Activated CD4-positive, alpha-beta memory T cell treated with anti-CD3 and anti-CD28 coated beads for 36 hours (primary cell): ENCODE measurements around the gene HHAT. TPM values are rescaled to one million over a fixed set of nuclear protein-coding genes. Genes with fewer than 3 reads are reported as not detected.
"Not testable (repeated sequence)": the region's sequence is repeated elsewhere in the genome, so short reads cannot be mapped to it uniquely, and the experiment has no call there.

Experiments used
- CTCF ChIA-PET: fragments of 350-600 bp; sonication (Branson Sonifier 250); formaldehyde crosslinking; loops from one replicate; lab custom pipeline; 2021; ENCODE audit warnings: antibody characterized with exemption, inconsistent platforms; lab: Charles Lee
- POLR2A ChIA-PET: fragments of 350-600 bp; sonication (Branson Sonifier 250); formaldehyde crosslinking; loops from one replicate; lab custom pipeline; 2021; ENCODE audit warnings: antibody characterized with exemption; lab: Charles Lee
- DNase-seq: peaks from one replicate; pipeline ENCODE4 v3.0.0-alpha.2; 2020
- H3K27ac Mint-ChIP-seq: one replicate; pipeline ENCODE4 v1.8.0; 2021; ENCODE audit warnings: mixed read lengths
- H3K27me3 Mint-ChIP-seq: one replicate; pipeline ENCODE4 v1.8.0; 2021; ENCODE audit warnings: mixed read lengths
- H3K36me3 Mint-ChIP-seq: one replicate; pipeline ENCODE4 v1.8.0; 2021; ENCODE audit warnings: mixed read lengths
- H3K4me1 Mint-ChIP-seq: one replicate; pipeline ENCODE4 v1.8.0; 2021; ENCODE audit warnings: low read depth, mixed read lengths
- H3K4me3 Mint-ChIP-seq: one replicate; pipeline ENCODE4 v1.8.0; 2021; ENCODE audit warnings: mild to moderate bottlenecking, mixed read lengths
- H3K9me3 Mint-ChIP-seq: one replicate; pipeline ENCODE4 v1.8.0; 2021; ENCODE audit warnings: mixed read lengths
- intact Hi-C: fragments of 100-400 bp; cut with micrococcal nuclease; formaldehyde crosslinking; loops from one replicate; pipeline ENCODE4 v1.15.1; 2023
- total RNA-seq, 2 experiments: library from RNA; stranded (reverse); gene quantifications; one replicate each; pipeline ENCODE4 v1.2.3, GENCODE V29; 2021

The HHAT gene
- total RNA-seq, 2 experiments from 2014 or later: 1.6 to 1.8 TPM

DNA sequence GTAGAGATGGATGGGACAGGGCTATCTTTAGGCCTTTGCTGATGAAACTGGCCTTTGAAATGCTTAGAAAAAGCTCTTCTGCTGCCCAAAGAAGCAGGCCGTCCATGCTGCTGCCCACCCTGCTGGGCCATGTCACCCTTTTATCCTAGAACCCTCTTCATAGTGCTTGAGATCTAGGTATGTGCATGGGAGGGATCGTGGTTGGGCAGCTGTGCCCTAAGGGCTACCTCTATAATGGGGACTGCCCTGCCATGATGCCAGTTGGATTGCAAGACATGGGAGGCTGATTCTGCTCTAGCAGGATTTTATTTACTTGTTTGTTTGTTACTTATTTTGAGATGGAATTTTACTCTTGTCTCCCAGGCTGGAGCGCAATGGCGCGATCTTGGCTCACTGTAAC lies 69.0 kb downstream of the HHAT start:
- ChIA-PET CTCF (interaction anchor here (0.6 to 9.6 kb wide), 5 partner anchors 17 to 65 kb away, joined by 4 to 88 read pairs (median 5); no protein-coding TSS in a partner anchor), POLR2A (interaction anchor here (0.6 to 4.0 kb wide), 2 partner anchors 24 to 49 kb away, joined by 3 to 53 read pairs; no protein-coding TSS in a partner anchor)
- intact Hi-C loops: loop anchor here (2.0 kb wide), 1 partner anchor 67 kb away; no protein-coding TSS in a partner anchor
- peaks cover 49% of the 10 kb centered on the region for H3K4me1 Mint-ChIP-seq
- H3K27me3 Mint-ChIP-seq: peaks cover 1% of the 10 kb centered on the region
- no peaks in the 10 kb centered on the region for H3K9me3 Mint-ChIP-seq
- no peak overlapping the region for H3K4me3 Mint-ChIP-seq
- DNase-seq: no peak
- peaks cover 1% of the 10 kb centered on the region for H3K36me3 Mint-ChIP-seq
- no peak overlapping the region for H3K27ac Mint-ChIP-seq

DNA sequence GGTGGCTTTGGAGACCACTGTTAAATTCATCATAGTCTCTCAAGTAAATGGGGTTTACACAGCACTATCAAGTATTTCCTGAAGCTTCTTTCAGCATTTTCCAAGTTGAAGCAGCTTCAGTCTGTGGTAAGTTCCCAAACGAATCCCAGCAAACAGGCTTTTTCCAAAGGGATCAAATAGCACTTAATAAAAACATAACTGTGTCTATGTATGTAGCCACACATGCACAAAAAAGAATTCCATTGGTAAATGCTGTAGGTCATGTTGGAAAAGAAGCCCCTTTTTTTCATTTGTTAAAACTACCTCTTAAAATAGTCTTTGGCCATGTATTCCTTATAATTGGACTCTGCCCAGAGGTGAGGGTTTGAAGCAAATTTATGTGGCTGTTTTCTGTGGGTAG lies 69.8 kb downstream of the HHAT start:
- Mint-ChIP-seq H3K27ac (no peak overlapping the region), H3K4me3 (no peak overlapping the region), H3K4me1 (peaks cover 49% of the 10 kb centered on the region), H3K36me3 (peaks cover 1% of the 10 kb centered on the region), H3K27me3 (no peaks in the 10 kb centered on the region), H3K9me3 (no peaks in the 10 kb centered on the region)
- DNase-seq: no peak
- intact Hi-C loops: loop anchor here (2.0 kb wide), 1 partner anchor 66 kb away; no protein-coding TSS in a partner anchor
- ChIA-PET CTCF (interaction anchor here (1.0 to 9.6 kb wide), 6 partner anchors 22 to 70 kb away, joined by 3 to 88 read pairs (median 14); partner anchors contain the start of gene HHAT), POLR2A (interaction anchor here (0.6 to 4.0 kb wide), 4 partner anchors 24 to 66 kb away, joined by 3 to 53 read pairs (median 13); no protein-coding TSS in a partner anchor)

DNA sequence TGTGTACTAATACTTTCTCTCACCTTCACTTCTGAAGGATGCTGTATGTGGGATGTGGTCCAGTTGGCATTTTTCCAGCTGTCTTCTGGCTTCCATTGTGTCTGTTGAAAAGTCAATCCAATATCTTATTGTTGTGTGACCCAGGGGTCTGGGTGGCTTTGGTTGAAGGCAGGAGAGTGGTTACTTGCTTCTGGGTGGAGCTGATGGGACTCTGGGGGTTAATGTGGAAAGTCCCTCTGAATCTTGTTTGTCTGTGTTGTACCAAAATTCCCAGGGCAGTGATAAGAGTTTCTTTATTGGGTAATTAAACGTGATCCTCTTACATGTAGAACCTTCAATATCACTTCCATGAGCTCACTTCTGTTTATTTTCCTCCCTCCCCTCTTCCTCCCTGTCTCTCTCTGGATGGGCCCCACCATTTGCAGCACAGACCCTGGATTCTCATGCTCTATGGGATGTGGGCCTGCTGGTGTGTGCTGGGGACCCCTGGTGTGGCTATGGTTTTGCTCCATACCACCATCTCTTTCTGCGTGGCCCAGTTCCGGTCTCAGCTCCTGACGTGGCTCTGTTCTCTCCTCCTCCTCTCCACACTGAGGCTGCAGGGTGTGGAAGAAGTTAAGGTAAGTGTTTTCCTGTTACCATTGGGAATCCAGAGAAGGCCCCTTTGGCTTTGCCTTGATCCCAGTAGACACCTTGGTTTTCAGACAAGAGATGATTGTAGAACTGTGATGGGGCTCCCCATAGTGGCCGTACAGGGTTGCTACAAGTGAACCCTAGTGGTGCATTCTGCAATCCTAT lies 71.5 kb downstream of the HHAT start:
- DNase-seq: peak; percentile 71
- CTCF ChIA-PET: interaction anchor here (0.6 to 9.6 kb wide), 33 partner anchors 9 to 1114 kb away, joined by 3 to 88 read pairs (median 4); partner anchors contain the start of genes HHAT and KCNH1
- Mint-ChIP-seq H3K9me3 (no peaks in the 10 kb centered on the region), H3K36me3 (peaks cover 1% of the 10 kb centered on the region), H3K4me3 (peak overlapping the region; percentile 55), H3K27ac (peak overlapping the region; percentile 68), H3K27me3 (no peaks in the 10 kb centered on the region), H3K4me1 (peaks cover 43% of the 10 kb centered on the region)
- POLR2A ChIA-PET: interaction anchor here (1.0 to 4.0 kb wide), 7 partner anchors 23 to 270 kb away, joined by 3 to 53 read pairs (median 7); no protein-coding TSS in a partner anchor
- intact Hi-C loops: loop anchor here (1.0 to 10.0 kb wide), 8 partner anchors 26 to 540 kb away; no protein-coding TSS in a partner anchor

DNA sequence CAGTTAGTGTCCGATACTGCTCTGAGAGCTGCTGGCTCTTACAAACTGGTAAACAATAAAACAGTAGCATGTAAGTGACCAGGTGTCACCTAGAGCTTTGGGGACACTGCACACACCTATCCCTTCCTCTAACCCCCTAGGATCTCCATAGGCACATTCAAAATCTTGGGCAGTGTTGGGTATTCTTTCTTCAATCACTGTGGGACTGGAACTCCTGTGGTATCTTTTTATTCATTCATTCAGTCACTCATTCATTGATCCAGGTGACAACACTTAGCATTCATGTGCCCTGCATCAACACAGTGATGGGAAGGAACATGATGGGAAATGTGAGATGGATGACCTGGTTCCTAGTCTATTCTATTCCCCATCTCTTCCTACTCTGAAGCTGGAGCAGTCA lies 73.9 kb downstream of the HHAT start:
- no peak for DNase-seq
- H3K27ac Mint-ChIP-seq: no peak overlapping the region
- CTCF ChIA-PET: interaction anchor here (0.7 to 9.6 kb wide), 10 partner anchors 14 to 731 kb away, joined by 3 to 88 read pairs (median 10); partner anchors contain the start of gene KCNH1
- H3K4me3 Mint-ChIP-seq: no peak overlapping the region
- peaks cover 33% of the 10 kb centered on the region for H3K4me1 Mint-ChIP-seq
- H3K9me3 Mint-ChIP-seq: no peaks in the 10 kb centered on the region
- no peaks in the 10 kb centered on the region for H3K27me3 Mint-ChIP-seq
- H3K36me3 Mint-ChIP-seq: no peaks in the 10 kb centered on the region
- intact Hi-C loops: loop anchor here (5.0 to 10.0 kb wide), 2 partner anchors 155 to 282 kb away; no protein-coding TSS in a partner anchor
- POLR2A ChIA-PET: interaction anchor here (2.3 kb wide), 1 partner anchor 28 kb away, joined by 10 read pairs; no protein-coding TSS in a partner anchor

DNA sequence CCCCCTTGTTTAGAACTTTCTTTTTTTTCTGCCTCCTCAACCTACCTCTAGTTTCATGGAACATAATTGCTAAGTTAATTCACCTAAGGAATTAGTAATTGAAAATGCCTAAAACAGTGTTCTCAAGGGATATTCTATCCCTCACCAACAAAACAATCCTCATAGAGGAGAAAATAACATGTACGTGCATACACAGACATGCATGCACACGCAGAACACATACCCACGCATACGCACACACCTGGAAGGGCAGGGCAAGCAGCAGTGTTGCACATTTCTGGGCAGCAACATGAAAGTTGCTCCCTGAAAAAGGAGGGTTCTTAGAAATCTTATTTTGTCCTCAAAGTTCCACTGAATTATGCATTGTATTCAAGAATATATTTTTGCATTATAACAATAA lies 76.6 kb downstream of the HHAT start:
- Mint-ChIP-seq H3K27ac (no peak overlapping the region), H3K4me1 (peaks cover 6% of the 10 kb centered on the region), H3K36me3 (no peaks in the 10 kb centered on the region), H3K27me3 (no peaks in the 10 kb centered on the region), H3K4me3 (no peak overlapping the region), H3K9me3 (no peaks in the 10 kb centered on the region)
- no peak for DNase-seq
- POLR2A ChIA-PET: no interaction called here
- intact Hi-C loops: loop anchor here (10.0 kb wide), 1 partner anchor 279 kb away; no protein-coding TSS in a partner anchor
- CTCF ChIA-PET: interaction anchor here (1.0 to 9.6 kb wide), 5 partner anchors 10 to 729 kb away, joined by 3 to 88 read pairs (median 54); partner anchors contain the start of gene KCNH1

DNA sequence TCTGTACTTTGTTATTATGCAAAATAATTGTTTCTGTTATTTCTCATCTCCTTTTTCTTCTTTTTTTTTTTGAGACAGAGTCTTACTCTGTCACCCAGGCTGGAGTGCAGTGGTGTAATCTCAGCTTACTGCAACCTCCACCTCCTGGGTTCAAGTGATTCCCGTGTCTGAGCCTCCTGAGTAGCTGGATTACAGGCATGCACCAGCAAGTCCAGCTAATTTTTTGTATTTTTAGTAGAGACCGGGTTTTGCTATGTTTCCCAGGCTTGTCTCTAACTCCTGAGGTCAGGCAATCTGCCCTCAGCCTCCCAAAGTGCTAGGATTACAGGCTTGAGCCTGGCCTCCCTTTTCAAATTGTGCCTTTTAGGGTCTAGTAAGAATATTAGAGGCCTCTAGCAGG lies 77.6 kb downstream of the HHAT start:
- H3K4me1 Mint-ChIP-seq: not testable (repeated sequence)

DNA sequence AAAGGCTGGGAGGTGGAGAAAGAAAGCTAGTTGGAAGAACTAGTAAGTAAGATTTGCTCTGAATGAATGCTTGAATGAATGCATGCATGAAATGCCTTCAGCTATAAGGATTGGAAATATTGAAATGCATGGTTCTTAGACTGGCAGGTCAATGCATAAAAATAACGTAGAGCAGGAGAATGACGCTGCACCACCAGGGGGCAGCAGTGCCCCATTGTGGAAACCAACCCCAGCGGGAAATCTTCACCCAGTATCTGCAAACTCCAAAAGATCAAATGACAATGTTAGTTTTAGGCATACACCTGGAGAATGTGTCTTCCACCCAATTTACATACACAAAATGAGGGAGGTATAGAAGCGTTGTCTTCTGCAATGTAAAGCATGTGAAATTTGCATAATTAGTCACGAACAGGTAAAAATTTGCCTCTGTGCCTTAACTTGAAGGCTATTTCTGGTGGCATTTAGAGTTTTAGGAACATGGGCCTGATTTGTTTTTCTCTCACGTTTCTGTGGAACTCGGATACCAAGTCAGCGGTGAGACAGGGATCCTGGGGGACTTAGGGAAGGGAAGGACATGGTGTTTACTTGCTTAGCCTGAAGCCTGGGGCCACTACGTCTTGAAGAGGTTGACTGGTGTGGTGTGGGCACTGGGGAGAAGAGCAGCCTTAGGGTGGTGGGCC lies 78.6 kb downstream of the HHAT start:
- peaks cover 1% of the 10 kb centered on the region for H3K36me3 Mint-ChIP-seq
- H3K4me1 Mint-ChIP-seq: peaks cover 2% of the 10 kb centered on the region
- no peak overlapping the region for H3K27ac Mint-ChIP-seq
- H3K27me3 Mint-ChIP-seq: no peaks in the 10 kb centered on the region
- ChIA-PET CTCF (interaction anchor here (0.7 to 6.2 kb wide), 23 partner anchors 10 to 1108 kb away, joined by 3 to 59 read pairs (median 4); partner anchors contain the start of gene KCNH1), POLR2A (no interaction called here)
- H3K4me3 Mint-ChIP-seq: no peak overlapping the region
- peak; percentile 84 for DNase-seq
- H3K9me3 Mint-ChIP-seq: no peaks in the 10 kb centered on the region
- intact Hi-C loops: loop anchor here (1.0 to 10.0 kb wide), 6 partner anchors 39 to 1107 kb away; partner anchors contain the start of gene KCNH1

More for the DNA sequence above, 77.6 kb downstream of the HHAT start:
- intact Hi-C loops: loop anchor here (2.0 to 10.0 kb wide), 2 partner anchors 178 to 278 kb away; no protein-coding TSS in a partner anchor
- CTCF ChIA-PET: interaction anchor here (0.7 to 6.2 kb wide), 19 partner anchors 11 to 1109 kb away, joined by 3 to 59 read pairs (median 4); partner anchors contain the start of gene KCNH1
- POLR2A ChIA-PET, H3K27ac Mint-ChIP-seq, H3K9me3 Mint-ChIP-seq, H3K27me3 Mint-ChIP-seq, H3K36me3 Mint-ChIP-seq, H3K4me3 Mint-ChIP-seq, DNase-seq: not testable (repeated sequence)

DNA sequence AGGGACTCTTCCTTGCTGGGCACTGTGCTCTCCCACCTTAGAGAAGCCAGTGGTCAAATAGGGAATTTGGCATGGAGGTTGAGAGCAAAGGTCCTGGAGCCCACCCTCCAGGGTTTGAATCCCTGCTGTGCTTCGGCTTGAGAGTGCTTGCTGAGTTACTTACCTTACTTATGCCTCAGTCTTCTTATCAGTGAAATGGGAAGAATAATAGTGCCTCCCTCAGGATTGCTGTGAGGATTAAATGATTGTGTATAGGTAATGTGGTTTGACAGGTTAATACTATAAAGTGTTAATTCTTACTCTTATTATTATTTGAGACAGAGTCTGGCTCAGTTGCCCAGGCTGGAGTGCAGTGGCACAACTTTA lies 79.2 kb downstream of the HHAT start:
- H3K4me1 Mint-ChIP-seq: peaks cover 2% of the 10 kb centered on the region
- POLR2A ChIA-PET: no interaction called here
- H3K36me3 Mint-ChIP-seq: peaks cover 1% of the 10 kb centered on the region
- intact Hi-C loops: loop anchor here (1.0 to 10.0 kb wide), 6 partner anchors 38 to 1106 kb away; partner anchors contain the start of gene KCNH1
- H3K27ac Mint-ChIP-seq: no peak overlapping the region
- no peaks in the 10 kb centered on the region for H3K9me3 Mint-ChIP-seq
- no peak for DNase-seq
- H3K27me3 Mint-ChIP-seq: no peaks in the 10 kb centered on the region
- H3K4me3 Mint-ChIP-seq: no peak overlapping the region
- CTCF ChIA-PET: interaction anchor here (0.9 to 6.2 kb wide), 6 partner anchors 12 to 1106 kb away, joined by 3 to 59 read pairs (median 4); partner anchors contain the start of gene KCNH1

DNA sequence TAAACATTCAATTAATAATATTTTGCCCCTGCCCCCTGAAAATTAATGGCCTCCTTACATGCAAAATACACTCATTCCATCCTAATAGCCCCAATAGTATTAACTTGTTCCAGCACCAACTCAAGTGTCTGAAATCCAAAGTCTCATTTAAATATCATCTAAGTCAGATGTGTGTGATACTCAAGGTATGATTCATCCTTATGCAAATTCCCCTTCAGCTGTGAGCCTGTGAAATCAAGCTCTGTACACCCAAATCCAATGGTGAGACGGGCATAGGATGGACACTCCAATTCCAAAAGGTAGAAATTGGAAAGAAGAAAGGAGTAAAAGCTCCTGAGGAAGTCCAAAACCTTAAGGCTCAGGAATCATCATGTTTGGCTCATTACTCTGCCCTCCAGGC lies 83.5 kb downstream of the HHAT start:
- Mint-ChIP-seq H3K27ac (no peak overlapping the region), H3K27me3 (no peaks in the 10 kb centered on the region), H3K4me1 (peaks cover 2% of the 10 kb centered on the region), H3K4me3 (no peak overlapping the region), H3K9me3 (no peaks in the 10 kb centered on the region), H3K36me3 (peaks cover 1% of the 10 kb centered on the region)
- CTCF ChIA-PET: no interaction called here
- intact Hi-C loops: no loop called here
- no peak for DNase-seq
- POLR2A ChIA-PET: no interaction called here

DNA sequence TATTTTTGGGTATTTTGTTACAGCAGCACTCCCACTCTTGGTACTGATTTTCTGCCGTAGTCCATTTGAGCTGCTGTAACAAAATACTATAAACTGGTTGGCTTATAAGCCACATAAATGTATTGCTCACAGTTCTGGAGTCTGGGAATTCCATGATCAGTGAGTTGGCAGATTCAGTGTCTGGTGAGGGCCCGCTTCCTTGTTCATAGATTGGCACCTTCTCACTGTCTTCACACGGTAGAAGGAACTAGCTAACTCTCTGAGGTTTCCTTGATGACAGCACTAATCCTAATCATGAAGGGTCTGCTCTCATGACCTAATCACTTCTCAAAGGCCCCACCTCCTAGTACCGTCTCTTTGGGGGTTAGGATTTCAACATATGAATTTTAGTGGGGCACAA lies 85.2 kb downstream of the HHAT start:
- no peak for DNase-seq
- ChIA-PET POLR2A (no interaction called here), CTCF (interaction anchor here (1.0 to 2.9 kb wide), 4 partner anchors 9 to 720 kb away, joined by 3 to 10 read pairs (median 5); partner anchors contain the start of gene KCNH1)
- H3K9me3 Mint-ChIP-seq: no peaks in the 10 kb centered on the region
- peaks cover 1% of the 10 kb centered on the region for H3K36me3 Mint-ChIP-seq
- no peaks in the 10 kb centered on the region for H3K27me3 Mint-ChIP-seq
- no peak overlapping the region for H3K4me3 Mint-ChIP-seq
- intact Hi-C loops: no loop called here
- no peak overlapping the region for H3K27ac Mint-ChIP-seq
- H3K4me1 Mint-ChIP-seq: peaks cover 2% of the 10 kb centered on the region

DNA sequence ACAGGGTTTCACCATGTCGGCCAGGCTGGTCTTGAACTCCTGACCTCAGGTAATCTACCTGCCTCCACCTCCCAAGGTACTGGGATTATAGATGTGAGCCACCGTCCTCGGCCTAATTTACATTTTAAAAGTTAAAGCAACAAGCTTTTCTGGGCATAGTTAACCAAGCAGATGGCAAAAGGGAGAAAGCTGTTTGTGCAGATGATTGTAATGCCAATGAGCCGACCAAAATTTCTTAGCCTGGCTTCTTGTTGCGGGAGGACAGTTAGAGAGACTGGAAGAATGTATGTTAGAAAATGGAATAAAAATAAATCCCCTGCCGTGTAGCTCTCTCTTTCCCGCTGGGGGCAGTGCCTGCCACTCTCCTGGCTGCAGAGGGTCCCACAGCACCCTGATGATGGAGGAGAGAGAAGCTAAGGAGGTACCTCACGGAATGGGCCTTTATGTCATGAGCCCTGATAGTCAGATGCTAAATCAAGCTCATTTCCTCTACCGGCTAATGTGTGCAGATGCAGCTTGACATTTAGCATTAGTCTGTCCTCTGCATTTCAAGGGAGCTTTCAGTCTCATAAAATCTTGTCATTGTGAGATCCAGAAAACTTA lies 87.2 kb downstream of the HHAT start:
- Mint-ChIP-seq H3K36me3 (peaks cover 1% of the 10 kb centered on the region), H3K9me3 (no peaks in the 10 kb centered on the region), H3K27ac (no peak overlapping the region), H3K4me3 (no peak overlapping the region), H3K4me1 (peaks cover 2% of the 10 kb centered on the region), H3K27me3 (no peaks in the 10 kb centered on the region)
- intact Hi-C loops: no loop called here
- no peak for DNase-seq
- POLR2A ChIA-PET: no interaction called here
- CTCF ChIA-PET: interaction anchor here (1.1 to 1.3 kb wide), 2 partner anchors 11 to 16 kb away, joined by 3 to 4 read pairs; no protein-coding TSS in a partner anchor
